ENCODE data around the gene LNPK.

DNA sequence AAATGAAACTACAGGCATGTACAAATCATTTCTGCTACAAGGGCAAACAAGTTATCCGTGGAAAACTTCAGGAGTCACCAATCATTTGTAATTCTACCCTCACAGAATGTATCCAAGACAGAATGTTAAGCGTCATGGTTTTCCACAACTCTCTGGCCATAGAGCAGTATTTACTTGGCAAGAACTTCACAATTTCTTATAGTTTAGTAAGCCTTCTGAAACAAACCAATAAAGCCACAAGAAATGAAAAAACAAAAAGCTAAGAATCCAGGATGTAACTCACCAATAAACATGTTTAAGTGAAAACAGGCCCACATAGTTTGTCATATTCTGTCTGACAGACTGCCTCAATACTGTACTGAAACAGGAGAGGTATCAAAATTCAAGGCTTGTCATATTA, 70.3 kb downstream of the LNPK start:
- TF ChIP-seq POLR2A (IDR thresholded peaks at IDR 0.05) (no peak), EP300 (IDR thresholded peaks at IDR 0.05) (no peak)
